ENCODE results near the gene PATJ. TPM values are rescaled to one million over a fixed set of nuclear protein-coding genes. Genes with fewer than 3 reads are reported as not detected.

Gene PATJ
- total and polyA plus RNA-seq, 2 donors (not counting 3 experiments of a cell fraction or from before 2014, with no cell fraction given) = 1.1 to 3.0 TPM

Small RNAs within 50 kb of the gene (microRNA-seq; reads per million reads assigned to microRNA genes)
- gene MIR3116-1 (ENCODE audit: borderline number of aligned reads, borderline replicate concordance) (not detected), gene MIR3116-2 (ENCODE audit: borderline number of aligned reads, borderline replicate concordance) (not detected)

Small RNAs within 50 kb of the gene (small RNA-seq; reads per million reads assigned to genes)
- gene LAMTOR5P1 (ENCODE audit: insufficient read depth, insufficient read length, low read depth, low replicate concordance) = not detected
- not detected for gene MIR3116-1 (ENCODE audit: insufficient read depth, insufficient read length, low read depth, low replicate concordance)
- gene RN7SL180P (ENCODE audit: insufficient read depth, insufficient read length, low read depth, low replicate concordance) = not detected
- not detected for gene RNU6-1177P (ENCODE audit: insufficient read depth, insufficient read length, low read depth, low replicate concordance)
- not detected for gene RNU6-414P (ENCODE audit: insufficient read depth, insufficient read length, low read depth, low replicate concordance)

Other genes with a start within 250 kb of the PATJ start
- 37.5 and 46.1 TPM in 2 replicates for gene TM2D1, start 17.3 kb upstream of the PATJ start, total RNA-seq
- gene TM2D1, start 17.3 kb upstream of the PATJ start, polyA plus RNA-seq = 50.0 and 56.0 TPM in 2 replicates

Data from endothelial cell of umbilical vein (primary cell).